Astrocyte (in vitro differentiated cells and primary cell): Measurements from ENCODE around the gene STK32B. TPM values are rescaled to one million over a fixed set of nuclear protein-coding genes. Genes with fewer than 3 reads are reported as not detected.

ENCODE experiments used
- DNase-seq: peaks from one replicate; pipeline ENCODE4 v3.0.0-alpha.2; 2010; ENCODE audit warnings: low read depth
- FAIRE-seq: peaks from 2 replicates; lab custom pipeline; 2011; peaks lifted over from hg19 to GRCh38; lab: Jason Lieb, UNC
- H2AFZ ChIP-seq: 2 replicates; pipeline ENCODE4 v1.6.0; 2012; ENCODE audit warnings: low read depth, low read length, inconsistent platforms
- H3K27ac ChIP-seq: 2 replicates; pipeline ENCODE4 v1.5.1; 2011; ENCODE audit warnings: low read depth, low read length, inconsistent platforms
- H3K27me3 ChIP-seq: 2 replicates; pipeline ENCODE4 v1.6.0; 2011; ENCODE audit warnings: low read length, inconsistent platforms; ENCODE audit not compliant: insufficient read depth
- H3K36me3 ChIP-seq: 2 replicates; pipeline ENCODE4 v1.5.1; 2011; ENCODE audit warnings: low read length, inconsistent platforms; ENCODE audit not compliant: insufficient read depth
- H3K4me1 ChIP-seq: 2 replicates; pipeline ENCODE4 v1.5.1; 2011; ENCODE audit warnings: low read length, inconsistent platforms; ENCODE audit not compliant: insufficient read depth
- H3K4me2 ChIP-seq: 2 replicates; pipeline ENCODE4 v1.6.0; 2012; ENCODE audit warnings: low read length, inconsistent platforms
- H3K4me3 ChIP-seq: 2 replicates; pipeline ENCODE4 v1.5.1; 2011; ENCODE audit warnings: low read depth, mild to moderate bottlenecking, low read length, inconsistent platforms; ENCODE audit not compliant: insufficient read depth
- H3K79me2 ChIP-seq: 2 replicates; pipeline ENCODE4 v1.6.0; 2012; ENCODE audit warnings: mild to moderate bottlenecking, low read length, inconsistent platforms; ENCODE audit not compliant: insufficient read depth
- H3K9ac ChIP-seq: 2 replicates; pipeline ENCODE4 v1.6.0; 2012; ENCODE audit warnings: mild to moderate bottlenecking, low read length, inconsistent platforms
- H3K9me3 ChIP-seq: 2 replicates; pipeline ENCODE4 v1.5.1; 2012; ENCODE audit warnings: low read depth, mild to moderate bottlenecking, low read length, inconsistent platforms; ENCODE audit not compliant: insufficient read depth
- H4K20me1 ChIP-seq: 2 replicates; pipeline ENCODE4 v1.6.0; 2012; ENCODE audit warnings: low read length, inconsistent platforms; ENCODE audit not compliant: insufficient read depth
- H3K27ac Mint-ChIP-seq: one replicate; pipeline ENCODE4 v1.8.0; 2021; ENCODE audit warnings: mild to moderate bottlenecking, mixed read lengths; ENCODE audit not compliant: unreplicated experiment
- H3K27me3 Mint-ChIP-seq: one replicate; pipeline ENCODE4 v1.8.0; 2021; ENCODE audit warnings: low read depth, mixed read lengths; ENCODE audit not compliant: unreplicated experiment
- H3K36me3 Mint-ChIP-seq: one replicate; pipeline ENCODE4 v1.8.0; 2021; ENCODE audit warnings: low read depth, mixed read lengths; ENCODE audit not compliant: unreplicated experiment
- H3K4me1 Mint-ChIP-seq: one replicate; pipeline ENCODE4 v1.8.0; 2021; ENCODE audit warnings: low read depth, mixed read lengths; ENCODE audit not compliant: unreplicated experiment
- H3K4me3 Mint-ChIP-seq: one replicate; pipeline ENCODE4 v1.8.0; 2021; ENCODE audit warnings: mild to moderate bottlenecking, moderate library complexity, mixed read lengths; ENCODE audit not compliant: unreplicated experiment
- H3K9me3 Mint-ChIP-seq: one replicate; pipeline ENCODE4 v1.8.0; 2021; ENCODE audit warnings: mild to moderate bottlenecking, mixed read lengths; ENCODE audit not compliant: unreplicated experiment
- CTCF ChIP-seq: IDR thresholded peaks from 2 replicates; pipeline ENCODE4 v1.5.1; 2011; ENCODE audit warnings: low read depth, mild to moderate bottlenecking, inconsistent platforms, low read length, moderate library complexity; ENCODE audit not compliant: insufficient read depth
- EZH2 ChIP-seq: IDR thresholded peaks from 2 replicates; pipeline ENCODE4 v1.6.1; 2012; ENCODE audit warnings: mild to moderate bottlenecking, low read length, inconsistent platforms; ENCODE audit not compliant: insufficient read depth
- total RNA-seq: library from RNA; stranded (reverse); gene quantifications from 2 replicates; pipeline ENCODE4 v1.2.1, GENCODE V29; 2021

The STK32B gene
- total RNA-seq, 1 donor from 2014 or later = 2.9 TPM

DNA sequence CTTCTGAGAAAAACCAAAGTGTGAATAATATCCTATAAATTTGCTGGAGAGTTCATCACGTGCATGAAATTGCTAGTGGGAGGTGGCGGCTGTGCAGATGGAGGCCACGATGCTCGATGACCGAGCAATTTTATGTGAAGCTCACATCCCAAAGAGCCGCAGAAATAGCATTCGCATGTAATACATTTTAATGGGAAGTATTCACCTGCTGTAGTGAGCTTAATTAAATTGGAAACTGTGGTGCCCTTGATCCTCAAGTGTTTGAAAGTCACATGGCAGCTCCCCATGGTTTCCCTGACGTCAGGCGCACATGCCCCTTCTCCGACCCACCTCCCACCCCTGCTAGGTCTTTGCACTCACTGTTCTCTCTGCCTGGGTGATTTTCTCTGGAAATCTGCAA, 136.8 kb downstream of the STK32B start:
- peaks cover 6% of the 10 kb centered on the region for H3K9me3 Mint-ChIP-seq
- no peaks in the 10 kb centered on the region for H3K4me1 Mint-ChIP-seq
- no peaks in the 10 kb centered on the region for H3K79me2 ChIP-seq
- no peaks in the 10 kb centered on the region for H3K4me1 ChIP-seq
- no peak overlapping the region for H3K9ac ChIP-seq
- H3K36me3 Mint-ChIP-seq = no peaks in the 10 kb centered on the region
- DNase-seq = no peak
- H3K27ac ChIP-seq = no peak overlapping the region
- H3K36me3 ChIP-seq = no peaks in the 10 kb centered on the region
- no peaks in the 10 kb centered on the region for H4K20me1 ChIP-seq
- FAIRE-seq = no peak
- TF ChIP-seq CTCF (no peak), EZH2 (no peak)
- no peak overlapping the region for H2AFZ ChIP-seq
- no peak overlapping the region for H3K4me2 ChIP-seq
- no peaks in the 10 kb centered on the region for H3K27me3 ChIP-seq
- no peaks in the 10 kb centered on the region for H3K9me3 ChIP-seq
- H3K4me3 ChIP-seq = no peak overlapping the region
- H3K4me3 Mint-ChIP-seq = no peak overlapping the region
- H3K27ac Mint-ChIP-seq = no peak overlapping the region
- peaks cover 11% of the 10 kb centered on the region for H3K27me3 Mint-ChIP-seq

GRCh38 chr4:5191831-5192230, 140.6 kb downstream of the STK32B start:
- FAIRE-seq = no peak
- Mint-ChIP-seq H3K4me3 (no peak overlapping the region), H3K4me1 (no peaks in the 10 kb centered on the region), H3K27ac (no peak overlapping the region), H3K36me3 (no peaks in the 10 kb centered on the region), H3K9me3 (peaks cover 2% of the 10 kb centered on the region), H3K27me3 (peaks cover 9% of the 10 kb centered on the region)
- DNase-seq = no peak
- H3K9me3 ChIP-seq = no peaks in the 10 kb centered on the region
- no peak for TF ChIP-seq CTCF
- TF ChIP-seq EZH2 = no peak
- no peak overlapping the region for H3K9ac ChIP-seq
- no peak overlapping the region for H3K4me2 ChIP-seq
- no peaks in the 10 kb centered on the region for H3K79me2 ChIP-seq
- H3K27me3 ChIP-seq = no peaks in the 10 kb centered on the region
- no peaks in the 10 kb centered on the region for H4K20me1 ChIP-seq
- H2AFZ ChIP-seq = no peak overlapping the region
- no peak overlapping the region for H3K4me3 ChIP-seq
- no peak overlapping the region for H3K27ac ChIP-seq
- no peaks in the 10 kb centered on the region for H3K36me3 ChIP-seq
- no peaks in the 10 kb centered on the region for H3K4me1 ChIP-seq

DNA sequence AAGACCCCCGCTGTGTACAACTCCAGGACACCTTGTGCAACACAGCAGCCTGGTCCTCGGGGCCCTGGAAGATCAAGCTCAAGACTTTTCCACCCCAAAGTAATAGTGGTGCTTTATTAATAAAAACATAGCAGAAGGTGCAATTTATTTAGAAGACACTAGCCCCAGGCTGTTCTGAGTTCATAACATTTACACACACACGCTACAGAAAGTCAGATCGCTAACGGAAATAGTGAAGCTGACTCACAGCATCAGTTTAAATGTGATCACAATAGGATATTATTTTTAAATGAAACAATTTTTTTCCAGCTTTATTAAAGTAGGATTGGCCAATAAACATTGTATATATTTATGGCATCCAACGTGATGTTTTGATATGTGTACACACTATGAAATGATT, 141.0 kb downstream of the STK32B start:
- Mint-ChIP-seq H3K9me3 (peaks cover 2% of the 10 kb centered on the region), H3K36me3 (no peaks in the 10 kb centered on the region), H3K27ac (no peak overlapping the region), H3K4me3 (no peak overlapping the region), H3K27me3 (peaks cover 6% of the 10 kb centered on the region), H3K4me1 (no peaks in the 10 kb centered on the region)
- TF ChIP-seq EZH2 (no peak), CTCF (no peak)
- no peak overlapping the region for H3K27ac ChIP-seq
- no peaks in the 10 kb centered on the region for H3K27me3 ChIP-seq
- no peak overlapping the region for H3K4me2 ChIP-seq
- H3K9ac ChIP-seq = no peak overlapping the region
- no peaks in the 10 kb centered on the region for H3K36me3 ChIP-seq
- H4K20me1 ChIP-seq = no peaks in the 10 kb centered on the region
- no peaks in the 10 kb centered on the region for H3K79me2 ChIP-seq
- no peak overlapping the region for H2AFZ ChIP-seq
- FAIRE-seq (no peak), DNase-seq (no peak)
- no peaks in the 10 kb centered on the region for H3K4me1 ChIP-seq
- no peaks in the 10 kb centered on the region for H3K9me3 ChIP-seq
- H3K4me3 ChIP-seq = no peak overlapping the region
